ENCODE measurements around the gene POTEE.
A peak's percentile ranks its signal among the peaks of the same experiment; 100 is the strongest.
"Not testable (repeated sequence)": the region's sequence is repeated elsewhere in the genome, so short reads cannot be mapped to it uniquely, and the experiment has no call there.

The POTEE gene

GRCh38 chr2:131209030-131209772 is at the start of gene POTEE:
Gene POTEE (plus strand): TSS chr2:131209536. CDS start chr2:131218403, 8,867 bp downstream.
- DNase-seq = peak; percentile 69 to 86

GRCh38 chr2:131165562-131165961 is 43.8 kb upstream of the POTEE start:
- DNase-seq = not testable (repeated sequence)

- DNase-seq = no peak
Measured at GRCh38 chr2:131168538-131168937, 40.8 kb upstream of the POTEE start.

- not testable (repeated sequence) for DNase-seq
Measured at GRCh38 chr2:131178050-131178449, 31.3 kb upstream of the POTEE start.

- DNase-seq = not testable (repeated sequence)
Measured at GRCh38 chr2:131178721-131179418, 30.5 kb upstream of the POTEE start.

- DNase-seq = not testable (repeated sequence)
Measured at GRCh38 chr2:131181451-131181850, 27.9 kb upstream of the POTEE start.

GRCh38 chr2:131193421-131193820 is 15.9 kb upstream of the POTEE start:
- not testable (repeated sequence) for DNase-seq

GRCh38 chr2:131196186-131196585 is 13.2 kb upstream of the POTEE start:
- DNase-seq = not testable (repeated sequence)

GRCh38 chr2:131201098-131201497 is 8.2 kb upstream of the POTEE start:
- no peak for DNase-seq

- not testable (repeated sequence) for DNase-seq
Measured at GRCh38 chr2:131207839-131208238, 1.5 kb upstream of the POTEE start.

GRCh38 chr2:131209773-131210104 is 403 bp downstream of the POTEE start:
- DNase-seq = not testable (repeated sequence)

GRCh38 chr2:131210434-131211211 is 1.3 kb downstream of the POTEE start:
- DNase-seq = not testable (repeated sequence)

GRCh38 chr2:131217238-131217986 is 8.1 kb downstream of the POTEE start:
- not testable (repeated sequence) for DNase-seq

GRCh38 chr2:131235543-131236449 is 26.5 kb downstream of the POTEE start:
- peak; percentile 31 to 49 for DNase-seq

Measured in NCI-H526 (cell line).